Lung (tissue), 12 donors: ENCODE data around the gene RXRG. TPM values are rescaled to one million over a fixed set of nuclear protein-coding genes. Genes with fewer than 3 reads are reported as not detected.
"Not testable (repeated sequence)": the region's sequence is repeated elsewhere in the genome, so short reads cannot be mapped to it uniquely, and the experiment has no call there.

Experiments used
- ATAC-seq: fragments of 200-7000 bp; cut with Tn5 transposase; one replicate; pipeline ENCODE4 v1.9.1; 2020; ENCODE audit warnings: moderate number of reproducible peaks; ENCODE audit not compliant: insufficient read depth, low FRiP score
- DNase-seq, 3 donors: peaks; one replicate each; pipeline ENCODE4 v3.0.0-alpha.2; 2013 to 2017
- H3K27ac ChIP-seq, 2 donors: one replicate each; pipeline ENCODE4 v1.5.1; 2013; ENCODE audit warnings: mild to moderate bottlenecking in 2 of 2, moderate library complexity in 2 of 2, control low read depth in 1 of 2, inconsistent platforms in 1 of 2, low read depth in 1 of 2, low read length in 1 of 2
- H3K27me3 ChIP-seq, 3 donors: one replicate each; pipeline ENCODE4 v1.5.1; 2013; ENCODE audit warnings: low read length in 2 of 3; ENCODE audit not compliant: control insufficient read depth in 3 of 3, insufficient read depth in 3 of 3
- H3K36me3 ChIP-seq, 4 donors: one replicate each; pipeline ENCODE4 v1.5.1; 2013; ENCODE audit warnings: low read length in 4 of 4, mild to moderate bottlenecking in 1 of 4, moderate library complexity in 1 of 4; ENCODE audit not compliant: control insufficient read depth in 4 of 4, insufficient read depth in 4 of 4
- H3K4me1 ChIP-seq, 5 donors: one replicate each; pipeline ENCODE4 v1.5.1; 2013; ENCODE audit warnings: low read length in 5 of 5, mild to moderate bottlenecking in 2 of 5, moderate library complexity in 1 of 5; ENCODE audit not compliant: control insufficient read depth in 5 of 5, insufficient read depth in 5 of 5
- H3K4me3 ChIP-seq: one replicate; pipeline ENCODE4 v1.5.1; 2013; ENCODE audit warnings: mild to moderate bottlenecking, control low read depth, moderate library complexity
- H3K9ac ChIP-seq, 2 donors: one replicate each; pipeline ENCODE4 v1.5.1; 2013; ENCODE audit warnings: low read length in 2 of 2, control low read depth in 1 of 2; ENCODE audit not compliant: insufficient read depth in 1 of 2
- H3K9me3 ChIP-seq, 4 donors: one replicate each; pipeline ENCODE4 v1.5.1; 2013; ENCODE audit warnings: low read length in 3 of 4, mild to moderate bottlenecking in 1 of 4, moderate library complexity in 1 of 4; ENCODE audit not compliant: control insufficient read depth in 4 of 4, insufficient read depth in 3 of 4
- CTCF ChIP-seq: IDR thresholded peaks from 2 replicates; pipeline ENCODE4 v1.5.1; 2012; ENCODE audit warnings: mild to moderate bottlenecking; ENCODE audit errors: control extremely low read depth, extremely low read depth
- WGBS, 2 donors: extraction: QIAGEN DNeasy Blood & Tissue Kit; methylation state at CpG; one replicate each; pipeline ENCODE4 v1.1.7; 2013; 5-methylcytosine and 5-hydroxymethylcytosine counted together
- polyA plus RNA-seq, 2 donors: library from polyadenylated mRNA; stranded (reverse); fragments of 200-250 nt; gene quantifications; one replicate each; pipeline ENCODE4 v1.2.1, GENCODE V29; 2013
- total RNA-seq, 2 donors: library from RNA; depleted of rRNA in 1 of 2; stranded (reverse); fragments of >200 nt in 1 of 2; gene quantifications; one replicate each; pipeline ENCODE4 v1.2.1, GENCODE V29; 2014 to 2021
- donor health status: control.
- donor health status: control.
- donor health status: Bipolar disorder and iron deficiency.
- donor health status: healthy.
- donor health status: DM: yes; HTN: yes; CAD: no.

Gene RXRG
- total and polyA plus RNA-seq, 4 donors: 0.55 to 3.0 (median 1.7) TPM

- H3K27ac ChIP-seq: no peak overlapping the region
- WGBS, 2 donors: 79 to 82% methylated on average over 3 of the region's 3 CpGs
These were observed 19.1 kb upstream of the RXRG start for GRCh38 chr1:165463978-165464377.

GRCh38 chr1:165459683-165460082 is 14.8 kb upstream of the RXRG start:
- not testable (repeated sequence) for H3K9me3 ChIP-seq, H3K27ac ChIP-seq, ATAC-seq, H3K9ac ChIP-seq, H3K27me3 ChIP-seq, H3K36me3 ChIP-seq, H3K4me3 ChIP-seq, DNase-seq, H3K4me1 ChIP-seq
- WGBS, 2 donors: 93 to 99% methylated on average over 2 of the region's 2 CpGs

More at GRCh38 chr1:165463978-165464377, 19.1 kb upstream of the RXRG start:
- Histone ChIP-seq H3K27me3 (no peaks in the 10 kb centered on the region), H3K4me1 (no peaks in the 10 kb centered on the region), H3K4me3 (no peak overlapping the region), H3K36me3 (no peaks in the 10 kb centered on the region), H3K9me3 (no peaks in the 10 kb centered on the region), H3K9ac (no peak overlapping the region)
- no peak for DNase-seq
- TF ChIP-seq CTCF: no peak
- ATAC-seq: peak; percentile 41

GRCh38 chr1:165456861-165457260 is 11.9 kb upstream of the RXRG start:
- DNase-seq: no peak
- ATAC-seq: no peak
- H3K36me3 ChIP-seq: no peaks in the 10 kb centered on the region
- H3K9ac ChIP-seq: no peak overlapping the region
- H3K27ac ChIP-seq: no peak overlapping the region
- 78 to 80% methylated on average over 6 of the region's 6 CpGs for WGBS, 2 donors
- H3K9me3 ChIP-seq: no peaks in the 10 kb centered on the region
- no peak for TF ChIP-seq CTCF
- H3K27me3 ChIP-seq: no peaks in the 10 kb centered on the region
- H3K4me1 ChIP-seq: peaks cover 0 to 6% (median 0%) of the 10 kb centered on the region in 5 donors
- no peak overlapping the region for H3K4me3 ChIP-seq

GRCh38 chr1:165456114-165456513 is 11.2 kb upstream of the RXRG start:
- WGBS, 2 donors: 79 to 83% methylated on average over 1 of the region's 1 CpG
- H3K9ac ChIP-seq: no peak overlapping the region
- no peak overlapping the region for H3K27ac ChIP-seq
- peaks cover 0 to 6% (median 0%) of the 10 kb centered on the region in 5 donors for H3K4me1 ChIP-seq
- no peaks in the 10 kb centered on the region for H3K9me3 ChIP-seq
- no peaks in the 10 kb centered on the region for H3K36me3 ChIP-seq
- TF ChIP-seq CTCF: no peak
- ATAC-seq (no peak), DNase-seq (no peak)
- H3K4me3 ChIP-seq: no peak overlapping the region
- H3K27me3 ChIP-seq: no peaks in the 10 kb centered on the region
